ENCODE data around the gene ZNF75A. TPM values are rescaled to one million over a fixed set of nuclear protein-coding genes. Genes with fewer than 3 reads are reported as not detected.
A peak's percentile ranks its signal among the peaks of the same experiment; 100 is the strongest.

Gene ZNF75A
- total and polyA plus RNA-seq, 12 donors: 7.9 to 46.4 (median 24.0) TPM

DNA sequence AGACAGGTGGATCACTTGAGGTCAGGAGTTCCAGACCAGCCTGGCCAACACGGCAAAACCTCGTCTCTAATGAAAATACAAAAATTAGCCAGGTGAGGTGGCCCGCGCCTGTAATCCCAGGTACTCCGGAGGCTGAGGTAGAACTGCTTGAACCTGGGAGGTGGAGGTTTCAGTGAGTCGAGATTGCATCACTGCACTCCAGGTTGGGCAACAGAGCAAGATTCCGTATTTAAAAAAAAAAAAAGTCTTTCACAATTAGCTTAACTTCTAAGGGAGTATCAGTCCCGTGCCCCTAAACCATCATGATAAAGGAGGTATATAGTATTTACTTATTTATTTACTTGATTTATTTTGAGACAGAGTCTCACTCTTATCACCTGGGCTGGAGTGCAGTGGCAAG is 45.5 kb upstream of the ZNF75A start:
- Histone ChIP-seq H3K4me3 (no peak overlapping the region), H3K4me1 (replicated peaks in 1 of 2) (peaks cover 0 to 2% of the 10 kb centered on the region in 2 donors), H3K36me3 (replicated peaks in 1 of 2) (no peaks in the 10 kb centered on the region), H3K9me3 (replicated peaks in 1 of 3) (no peaks in the 10 kb centered on the region), H3K27ac (no peak overlapping the region), H3K27me3 (peaks cover 3% of the 10 kb centered on the region)
- DNase-seq: no peak
- TF ChIP-seq, protein P1, sequence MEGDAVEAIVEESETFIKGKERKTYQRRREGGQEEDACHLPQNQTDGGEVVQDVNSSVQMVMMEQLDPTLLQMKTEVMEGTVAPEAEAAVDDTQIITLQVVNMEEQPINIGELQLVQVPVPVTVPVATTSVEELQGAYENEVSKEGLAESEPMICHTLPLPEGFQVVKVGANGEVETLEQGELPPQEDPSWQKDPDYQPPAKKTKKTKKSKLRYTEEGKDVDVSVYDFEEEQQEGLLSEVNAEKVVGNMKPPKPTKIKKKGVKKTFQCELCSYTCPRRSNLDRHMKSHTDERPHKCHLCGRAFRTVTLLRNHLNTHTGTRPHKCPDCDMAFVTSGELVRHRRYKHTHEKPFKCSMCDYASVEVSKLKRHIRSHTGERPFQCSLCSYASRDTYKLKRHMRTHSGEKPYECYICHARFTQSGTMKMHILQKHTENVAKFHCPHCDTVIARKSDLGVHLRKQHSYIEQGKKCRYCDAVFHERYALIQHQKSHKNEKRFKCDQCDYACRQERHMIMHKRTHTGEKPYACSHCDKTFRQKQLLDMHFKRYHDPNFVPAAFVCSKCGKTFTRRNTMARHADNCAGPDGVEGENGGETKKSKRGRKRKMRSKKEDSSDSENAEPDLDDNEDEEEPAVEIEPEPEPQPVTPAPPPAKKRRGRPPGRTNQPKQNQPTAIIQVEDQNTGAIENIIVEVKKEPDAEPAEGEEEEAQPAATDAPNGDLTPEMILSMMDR (IDR thresholded peaks at IDR 0.05): no peak
- no peak for TF ChIP-seq POLR2A (IDR thresholded peaks at IDR 0.05)
- 73 to 82% (median 75%) methylated on average over 8 of the region's 8 CpGs for WGBS, 4 donors
- intact Hi-C loops (cut with DNase I): loop anchor here in 1 of 2 donors (10.0 kb wide), 1 partner anchor 235 kb away; the partner anchor contains the start of gene C16orf90

DNA sequence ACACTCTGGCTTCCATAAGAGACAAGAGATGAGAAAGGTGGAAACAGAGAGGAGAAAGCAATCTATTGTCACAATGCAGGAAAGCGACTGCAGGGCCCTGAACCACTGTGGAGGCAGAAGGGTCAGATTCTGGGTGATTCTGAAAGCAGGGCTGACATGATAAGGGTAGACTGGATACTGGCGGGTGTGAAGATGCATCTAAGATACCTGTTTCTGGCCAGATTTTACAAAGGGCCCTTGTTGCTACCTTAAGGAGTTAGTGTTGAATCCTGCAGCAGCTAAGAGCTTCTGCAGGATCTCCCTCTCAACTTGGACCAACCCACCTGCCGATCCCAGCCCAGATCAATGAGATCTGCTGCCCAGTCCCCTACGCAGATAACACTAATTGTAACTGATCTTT is 42.8 kb upstream of the ZNF75A start:
- intact Hi-C loops (cut with DNase I): loop anchor here in 1 of 2 donors (10.0 kb wide), 1 partner anchor 232 kb away; the partner anchor contains the start of gene C16orf90
- Histone ChIP-seq H3K27ac (no peak overlapping the region), H3K9me3 (replicated peaks in 1 of 3) (no peaks in the 10 kb centered on the region)

DNA sequence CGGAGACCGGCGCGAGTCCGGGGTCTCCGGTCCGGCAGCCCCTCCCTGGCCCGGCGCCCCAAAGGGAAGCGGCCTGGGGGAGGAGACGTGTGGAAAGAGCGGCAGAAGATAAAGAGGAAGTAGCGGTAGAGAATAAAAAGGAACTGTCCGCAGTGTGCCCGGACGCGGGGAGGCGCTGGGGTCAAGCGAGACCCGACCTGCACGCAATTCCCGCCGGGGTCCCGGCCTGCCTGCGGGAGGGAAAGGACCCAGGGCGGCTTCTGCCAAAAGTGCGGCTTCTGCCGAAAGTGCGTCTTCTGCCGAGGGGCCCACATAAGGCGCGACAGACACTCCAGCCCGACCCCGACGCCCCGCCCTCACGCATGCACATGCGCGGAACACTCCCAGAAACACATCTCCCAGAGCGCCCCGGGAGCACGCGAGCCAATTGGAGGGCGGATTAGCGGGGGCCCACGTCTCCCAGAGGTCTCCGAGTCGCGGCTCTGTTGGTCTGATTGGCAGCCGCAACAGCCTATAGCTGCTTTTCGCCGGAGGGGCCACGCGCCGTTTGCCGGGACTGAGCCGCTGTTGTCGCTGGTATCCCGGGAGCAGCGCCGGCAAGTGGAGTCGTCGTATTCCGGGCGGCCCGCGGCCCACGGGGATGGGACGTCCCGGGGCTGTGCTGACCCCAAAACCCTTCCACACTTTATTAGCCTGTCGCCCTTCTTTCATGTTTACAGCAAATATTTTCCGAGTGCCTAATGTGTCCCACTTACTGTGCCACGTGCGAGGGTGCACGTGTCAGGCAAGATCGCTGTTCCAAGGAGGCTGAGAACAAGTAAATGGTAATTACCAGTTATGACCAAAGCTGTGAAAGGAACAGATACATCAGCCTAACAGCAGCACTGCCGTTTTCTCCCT is 40.9 kb upstream of the ZNF75A start:
- TF ChIP-seq, protein P1 (IDR thresholded peaks at IDR 0.05): peak in 3 of 6 experiments; percentile 21 to 40 (median 25)
- TF ChIP-seq POLR2A (IDR thresholded peaks at IDR 0.05): peak in 1 of 2 donors; percentile 84
- Histone ChIP-seq H3K4me3 (peak overlapping the region; percentile 42 to 83 (median 76)), H3K4me1 (replicated peaks in 1 of 2) (peaks cover 0 to 22% of the 10 kb centered on the region in 2 donors), H3K27ac (peak overlapping the region; percentile 94 to 98 (median 95)), H3K27me3 (no peaks in the 10 kb centered on the region), H3K9me3 (replicated peaks in 1 of 3) (no peaks in the 10 kb centered on the region), H3K36me3 (replicated peaks in 1 of 2) (no peaks in the 10 kb centered on the region)
- intact Hi-C loops (cut with DNase I): loop anchor here in 1 of 2 donors (10.0 kb wide), 1 partner anchor 230 kb away; the partner anchor contains the start of gene C16orf90
- peak; percentile 98 to 99 (median 98) for DNase-seq
- 1 to 2% (median 1%) methylated on average over 38 to 77 of the region's 77 CpGs for WGBS, 4 donors

More for the DNA sequence above, 42.8 kb upstream of the ZNF75A start:
- Histone ChIP-seq H3K4me3 (no peak overlapping the region), H3K4me1 (replicated peaks in 1 of 2) (peaks cover 0 to 22% of the 10 kb centered on the region in 2 donors), H3K36me3 (replicated peaks in 1 of 2) (no peaks in the 10 kb centered on the region), H3K27me3 (no peaks in the 10 kb centered on the region)
- 92 to 97% (median 96%) methylated on average over 4 of the region's 4 CpGs for WGBS, 4 donors
- TF ChIP-seq POLR2A (IDR thresholded peaks at IDR 0.05): no peak
- TF ChIP-seq, protein P1 (IDR thresholded peaks at IDR 0.05): no peak
- no peak for DNase-seq

DNA sequence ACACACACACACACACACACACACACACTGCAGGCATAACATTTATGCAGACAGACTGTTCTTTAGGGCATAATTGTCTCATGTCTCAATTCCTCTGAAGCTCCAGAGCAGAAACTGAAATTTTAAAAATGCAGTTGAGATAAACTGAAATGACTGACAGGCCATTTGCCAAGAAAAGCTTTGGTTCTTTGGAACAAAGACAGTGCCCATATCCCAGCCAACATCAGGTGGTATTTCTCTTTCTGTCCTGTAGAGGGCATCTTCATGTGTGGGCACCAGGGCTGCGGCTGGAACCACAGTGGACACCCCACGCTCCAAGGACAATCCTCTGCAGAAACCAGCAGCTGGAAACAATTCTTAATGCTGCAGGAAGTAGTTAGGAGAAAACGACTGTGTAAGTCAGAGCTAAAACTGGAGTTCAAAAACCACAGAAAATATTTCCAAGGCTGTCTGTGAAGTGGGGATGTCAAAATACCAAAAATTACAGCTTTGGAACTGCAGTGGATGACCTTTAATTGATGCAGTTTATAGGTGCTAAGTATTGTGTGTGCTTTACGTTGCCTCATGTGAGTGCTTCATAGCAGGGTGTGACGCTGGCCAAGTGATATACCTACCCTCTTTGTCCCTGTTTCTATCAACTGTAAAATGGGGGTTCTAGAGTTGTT is 38.3 kb upstream of the ZNF75A start:
- DNase-seq: peak; percentile 31 to 74 (median 64)
- intact Hi-C loops (cut with DNase I): loop anchor here in 1 of 2 donors (10.0 kb wide), 1 partner anchor 228 kb away; the partner anchor contains the start of gene C16orf90
- no peak for TF ChIP-seq POLR2A (IDR thresholded peaks at IDR 0.05)
- TF ChIP-seq, protein P1 (IDR thresholded peaks at IDR 0.05): peak; percentile 20 to 65 (median 56)

More for the DNA sequence above, 38.3 kb upstream of the ZNF75A start:
- no peak overlapping the region for H3K4me3 ChIP-seq
- WGBS, 4 donors: 35 to 48% (median 41%) methylated on average over 5 of the region's 5 CpGs
- no peaks in the 10 kb centered on the region for H3K9me3 ChIP-seq (replicated peaks in 1 of 3)
- H3K36me3 ChIP-seq (replicated peaks in 1 of 2): no peaks in the 10 kb centered on the region
- peaks cover 0 to 22% of the 10 kb centered on the region in 2 donors for H3K4me1 ChIP-seq (replicated peaks in 1 of 2)
- H3K27ac ChIP-seq: peak overlapping the region in 1 of 5 donors; percentile 3
- H3K27me3 ChIP-seq: no peaks in the 10 kb centered on the region

Measured in adrenal gland (tissue), 12 donors.